Uterus (tissue), 4 donors: Measurements from ENCODE around the gene ARPC2. TPM values are rescaled to one million over a fixed set of nuclear protein-coding genes. Genes with fewer than 3 reads are reported as not detected.
A peak's percentile ranks its signal among the peaks of the same experiment; 100 is the strongest.

Source experiments
- DNase-seq, 2 donors: peaks; one replicate each; pipeline ENCODE4 v3.0.0-alpha.2; 2019 to 2020
- H3K27ac ChIP-seq, 2 donors: fragments of 200-600 bp; sonication (generic); 1 replicate in 1 of 2; 2 replicates in 1 of 2; pipeline ENCODE4 v1.5.1; 2016 to 2018
- H3K27me3 ChIP-seq, 2 donors: fragments of 200-600 bp; sonication (generic); one replicate each; pipeline ENCODE4 v1.5.1; 2018 to 2019; ENCODE audit warnings: control low read depth in 1 of 2
- H3K36me3 ChIP-seq, 2 donors: fragments of 200-600 bp; sonication (generic); one replicate each; pipeline ENCODE4 v1.5.1; 2019; ENCODE audit warnings: control low read depth in 1 of 2
- H3K4me1 ChIP-seq, 2 donors: fragments of 200-600 bp; sonication (generic); one replicate each; pipeline ENCODE4 v1.5.1; 2018 to 2019; ENCODE audit warnings: control low read depth in 1 of 2
- H3K4me3 ChIP-seq, 2 donors: fragments of 200-600 bp; sonication (generic); 1 replicate in 1 of 2; 2 replicates in 1 of 2; pipeline ENCODE4 v1.5.1; 2018 to 2019; ENCODE audit warnings: mild to moderate bottlenecking in 1 of 2
- H3K9me3 ChIP-seq, 2 donors: fragments of 200-600 bp; sonication (generic); one replicate each; pipeline ENCODE4 v1.5.1; 2019; ENCODE audit warnings: control low read depth in 1 of 2
- POLR2A ChIP-seq, 2 donors: fragments of 450-650 bp; IDR thresholded peaks; one replicate each; pipeline ENCODE4 v1.6.1; 2016; ENCODE audit warnings: antibody characterized with exemption in 2 of 2, mild to moderate bottlenecking in 1 of 2, moderate library complexity in 1 of 2
- intact Hi-C: fragments of 100-400 bp; cut with DNase I; formaldehyde crosslinking; loops from one replicate; pipeline ENCODE4 v1.15.1; 2023; ENCODE audit warnings: low total_unique reads
- total RNA-seq, 4 donors: library from RNA; depleted of rRNA in 3 of 4; stranded (reverse); fragments of >200 nt in 3 of 4; gene quantifications; one replicate each; pipeline versions ENCODE4 v1.1.0 to v1.2.4, GENCODE V29; 2014 to 2023
- TF ChIP-seq, protein P1 (sequence below), 4 experiments: fragments of 200-600 bp in 2 of 4; fragments of 450-650 bp in 2 of 4; sonication (generic) in 2 of 4; IDR thresholded peaks; one replicate each; pipeline ENCODE4 v1.5.1; 2016 to 2019; ENCODE audit warnings: antibody characterized with exemption in 4 of 4, mild to moderate bottlenecking in 2 of 4, moderate library complexity in 1 of 4
- donor health status: DM: yes; HTN: yes; CAD: no.

ARPC2 gene
- total RNA-seq, 4 donors from 2014 or later, result 87.9 to 162 (median 159) TPM

DNA sequence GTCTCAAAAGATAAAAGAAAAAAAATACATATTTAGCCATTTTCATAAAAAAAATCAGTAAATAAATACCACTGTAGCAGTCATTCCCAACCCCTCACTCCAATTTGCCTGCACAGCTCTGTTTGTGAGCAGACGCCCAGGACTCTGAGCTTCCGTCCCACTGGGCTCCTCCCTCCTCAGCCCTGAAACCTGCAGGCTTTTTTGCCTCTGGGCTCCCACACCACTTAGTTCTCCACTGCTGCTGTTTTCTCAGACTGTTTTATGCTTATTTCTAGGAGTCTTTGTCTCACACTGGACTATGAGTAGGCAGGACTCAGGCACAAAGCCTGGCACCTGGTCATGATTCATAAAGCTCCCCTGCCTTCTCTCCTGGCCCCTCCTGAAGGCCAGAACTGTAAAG is 44.1 kb upstream of the ARPC2 start:
- TF ChIP-seq POLR2A (IDR thresholded peaks at IDR 0.05), result no peak
- TF ChIP-seq, protein P1, sequence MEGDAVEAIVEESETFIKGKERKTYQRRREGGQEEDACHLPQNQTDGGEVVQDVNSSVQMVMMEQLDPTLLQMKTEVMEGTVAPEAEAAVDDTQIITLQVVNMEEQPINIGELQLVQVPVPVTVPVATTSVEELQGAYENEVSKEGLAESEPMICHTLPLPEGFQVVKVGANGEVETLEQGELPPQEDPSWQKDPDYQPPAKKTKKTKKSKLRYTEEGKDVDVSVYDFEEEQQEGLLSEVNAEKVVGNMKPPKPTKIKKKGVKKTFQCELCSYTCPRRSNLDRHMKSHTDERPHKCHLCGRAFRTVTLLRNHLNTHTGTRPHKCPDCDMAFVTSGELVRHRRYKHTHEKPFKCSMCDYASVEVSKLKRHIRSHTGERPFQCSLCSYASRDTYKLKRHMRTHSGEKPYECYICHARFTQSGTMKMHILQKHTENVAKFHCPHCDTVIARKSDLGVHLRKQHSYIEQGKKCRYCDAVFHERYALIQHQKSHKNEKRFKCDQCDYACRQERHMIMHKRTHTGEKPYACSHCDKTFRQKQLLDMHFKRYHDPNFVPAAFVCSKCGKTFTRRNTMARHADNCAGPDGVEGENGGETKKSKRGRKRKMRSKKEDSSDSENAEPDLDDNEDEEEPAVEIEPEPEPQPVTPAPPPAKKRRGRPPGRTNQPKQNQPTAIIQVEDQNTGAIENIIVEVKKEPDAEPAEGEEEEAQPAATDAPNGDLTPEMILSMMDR (IDR thresholded peaks at IDR 0.05), result no peak

DNA sequence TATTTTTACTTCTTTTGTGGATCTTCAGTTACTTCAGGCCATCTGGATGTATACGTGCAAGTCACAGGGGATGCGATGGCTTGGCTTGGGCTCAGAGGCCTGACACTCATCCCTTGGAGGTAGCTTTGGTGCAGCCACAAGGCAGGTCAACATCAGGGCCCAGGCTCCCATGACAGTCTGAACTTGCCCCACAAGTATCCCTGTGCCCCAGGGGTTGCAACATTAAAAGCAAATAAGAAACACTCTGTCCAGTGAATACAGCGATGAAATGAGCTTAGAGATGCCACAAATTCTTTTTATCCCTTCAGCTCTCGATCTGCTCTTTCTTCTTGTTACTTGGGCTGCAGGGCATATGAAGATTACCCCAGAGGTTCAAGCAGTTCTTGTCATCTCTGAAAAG is 37.2 kb upstream of the ARPC2 start:
- no peaks in the 10 kb centered on the region for H3K27me3 ChIP-seq
- TF ChIP-seq, protein P1 (IDR thresholded peaks at IDR 0.05), result no peak
- TF ChIP-seq POLR2A (IDR thresholded peaks at IDR 0.05), result no peak
- H3K27ac ChIP-seq, result no peak overlapping the region
- DNase-seq, result no peak
- no peaks in the 10 kb centered on the region for H3K4me1 ChIP-seq
- intact Hi-C loops, result no loop called here
- no peak overlapping the region for H3K4me3 ChIP-seq
- H3K36me3 ChIP-seq, result no peaks in the 10 kb centered on the region
- H3K9me3 ChIP-seq, result no peaks in the 10 kb centered on the region

More for the DNA sequence above, 44.1 kb upstream of the ARPC2 start:
- Histone ChIP-seq H3K9me3 (no peaks in the 10 kb centered on the region), H3K4me3 (no peak overlapping the region), H3K4me1 (no peaks in the 10 kb centered on the region), H3K27me3 (no peaks in the 10 kb centered on the region), H3K27ac (no peak overlapping the region), H3K36me3 (no peaks in the 10 kb centered on the region)
- DNase-seq, result no peak
- intact Hi-C loops, result no loop called here

DNA sequence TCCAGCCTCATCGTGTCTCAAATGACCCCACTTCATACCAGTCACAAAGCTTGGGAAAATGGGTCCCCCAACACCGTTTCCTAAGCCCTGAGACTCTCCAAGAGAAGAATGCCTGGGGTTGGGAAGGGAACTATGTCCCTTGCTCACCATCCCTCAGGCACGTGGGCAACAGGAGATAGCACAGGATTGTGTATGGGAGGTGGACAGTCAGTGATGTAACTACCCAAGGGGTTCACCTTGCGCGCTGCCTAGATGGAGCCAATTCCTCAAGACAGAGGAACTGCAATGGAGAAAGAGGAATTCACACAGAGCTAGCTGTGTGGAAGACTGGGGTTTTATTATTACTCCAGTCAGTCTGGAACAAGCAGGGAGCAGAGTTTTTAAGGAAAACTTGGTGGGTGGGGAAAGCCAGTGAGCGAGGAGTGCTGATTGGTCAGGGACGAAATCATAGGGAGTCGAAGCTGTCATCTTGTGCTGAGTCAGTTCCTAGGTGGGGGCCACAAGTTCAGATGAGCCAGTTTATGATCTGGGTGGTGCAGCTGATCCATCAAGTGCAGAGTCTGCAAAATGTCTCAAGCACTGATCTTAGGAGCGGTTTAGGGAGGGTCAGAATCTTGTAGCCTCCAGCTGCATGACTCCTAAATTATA is 36.4 kb upstream of the ARPC2 start:
- no peak for TF ChIP-seq POLR2A (IDR thresholded peaks at IDR 0.05)
- TF ChIP-seq, protein P1 (IDR thresholded peaks at IDR 0.05), result no peak
- peak in 1 of 2 donors; percentile 19 for DNase-seq
- Histone ChIP-seq H3K4me1 (no peaks in the 10 kb centered on the region), H3K27me3 (no peaks in the 10 kb centered on the region), H3K4me3 (no peak overlapping the region), H3K9me3 (no peaks in the 10 kb centered on the region), H3K27ac (no peak overlapping the region), H3K36me3 (no peaks in the 10 kb centered on the region)
- intact Hi-C loops, result no loop called here

DNA sequence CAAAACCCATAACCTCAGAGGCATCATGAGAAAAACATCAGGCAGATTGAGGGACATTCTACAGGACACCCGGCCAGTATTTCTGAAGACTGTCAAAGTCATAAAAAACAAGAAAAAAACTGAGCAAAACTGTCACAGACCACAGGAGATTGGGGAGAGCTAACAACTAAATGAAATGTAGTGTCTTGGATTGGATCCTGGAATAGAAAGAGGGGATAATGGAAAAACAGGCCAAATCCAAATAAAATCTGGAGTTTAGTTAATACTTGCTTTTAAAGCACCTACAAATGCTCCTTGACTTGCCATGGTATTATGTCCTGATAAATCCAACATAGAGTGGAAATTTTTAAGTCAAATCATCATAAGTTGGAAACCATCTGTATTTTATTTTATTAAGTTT is 32.7 kb upstream of the ARPC2 start:
- intact Hi-C loops, result no loop called here
- Histone ChIP-seq H3K4me3 (no peak overlapping the region), H3K27me3 (no peaks in the 10 kb centered on the region), H3K4me1 (no peaks in the 10 kb centered on the region), H3K27ac (no peak overlapping the region), H3K36me3 (no peaks in the 10 kb centered on the region), H3K9me3 (no peaks in the 10 kb centered on the region)
- DNase-seq, result no peak
- TF ChIP-seq, protein P1 (IDR thresholded peaks at IDR 0.05), result no peak
- TF ChIP-seq POLR2A (IDR thresholded peaks at IDR 0.05), result no peak

DNA sequence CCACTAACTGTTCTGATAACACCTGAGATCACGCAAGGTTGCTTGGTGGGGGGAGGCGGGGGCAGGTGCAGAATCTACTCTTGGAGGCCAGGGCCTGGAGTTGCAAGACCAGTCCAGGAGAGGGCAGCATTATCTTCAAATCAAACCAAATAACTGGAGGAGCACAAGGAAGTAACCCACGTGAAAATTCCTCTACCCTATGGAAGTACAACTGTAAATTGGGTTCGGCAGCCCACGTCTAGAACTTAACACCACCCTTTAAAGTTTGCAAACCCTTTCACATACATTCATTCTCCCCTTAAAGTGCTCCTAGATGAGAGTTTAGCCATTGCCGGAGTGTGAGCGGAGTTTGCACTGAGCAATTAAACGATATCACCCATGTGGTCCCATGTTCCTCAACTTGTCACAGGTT is 30.6 kb upstream of the ARPC2 start:
- intact Hi-C loops, result no loop called here
- Histone ChIP-seq H3K27me3 (no peaks in the 10 kb centered on the region), H3K4me3 (no peak overlapping the region), H3K9me3 (no peaks in the 10 kb centered on the region), H3K36me3 (no peaks in the 10 kb centered on the region), H3K27ac (no peak overlapping the region), H3K4me1 (no peaks in the 10 kb centered on the region)
- DNase-seq, result peak; percentile 44 to 53
- TF ChIP-seq POLR2A (IDR thresholded peaks at IDR 0.05), result no peak
- TF ChIP-seq, protein P1 (IDR thresholded peaks at IDR 0.05), result peak; percentile 54 to 69 (median 59)
